H1 (cell line): ENCODE data around the gene POU2F2. TPM values are rescaled to one million over a fixed set of nuclear protein-coding genes. Genes with fewer than 3 reads are reported as not detected.

Experiments used
- CHD7 ChIP-seq: fragments of 300-600 bp; sonication (generic); IDR thresholded peaks from 2 replicates; pipeline ENCODE4 v1.7.1; 2012; ENCODE audit warnings: low read length, moderate library complexity, mild to moderate bottlenecking, inconsistent platforms; ENCODE audit not compliant: insufficient replicate concordance
- NANOG ChIP-seq: IDR thresholded peaks from 2 replicates; pipeline ENCODE4 v1.6.1; 2011; ENCODE audit warnings: low read length, low read depth, mild to moderate bottlenecking, inconsistent platforms; ENCODE audit not compliant: insufficient read depth, poor library complexity, severe bottlenecking
- SIRT6 ChIP-seq: IDR thresholded peaks from one replicate; pipeline ENCODE4 v1.7.1; 2012; ENCODE audit warnings: low read length, inconsistent platforms
- SP1 ChIP-seq: IDR thresholded peaks from 2 replicates; pipeline ENCODE4 v1.6.1; 2011; ENCODE audit warnings: low read depth, low read length
- SRF ChIP-seq: IDR thresholded peaks from 2 replicates; pipeline ENCODE4 v1.6.1; 2011; ENCODE audit warnings: mild to moderate bottlenecking, low read depth, low read length, moderate library complexity
- ZNF274 ChIP-seq: IDR thresholded peaks from 2 replicates; pipeline ENCODE4 v1.7.0; 2012; ENCODE audit warnings: low read length, borderline replicate concordance; ENCODE audit errors: extremely low read depth
- polyA plus RNA-seq, 7 experiments: library from polyadenylated mRNA; depleted of rRNA in 3 of 7; stranded (reverse) in 5 of 7; unstranded in 2 of 7; fragments of >200 nt in 5 of 7; fragments of 200-250 nt in 2 of 7; gene quantifications; 1 replicate in 5 of 7; 2 replicates in 1 of 7; 4 replicates in 1 of 7; pipeline versions ENCODE4 v1.2.1 to v1.2.3, GENCODE V29; 2011 to 2013; ENCODE audit warnings: missing spikeins in 2 of 7, mixed read lengths in 2 of 7
- total RNA-seq: library from RNA; stranded (reverse); fragmentation: NEBNext Ultra II Directional; extraction: Animal tissue kit (Norgen Biotek cat#: 25700); gene quantifications from 2 replicates; pipeline ENCODE4 v1.2.1, GENCODE V29; 2021
- TF ChIP-seq, protein P1 (sequence below): IDR thresholded peaks from 2 replicates; pipeline ENCODE4 v1.6.1; 2012; ENCODE audit warnings: inconsistent platforms

Gene POU2F2
- total and polyA plus RNA-seq, 2 of the 8 experiments (the other 6 are each of a cell fraction or from before 2014, with no cell fraction given): 5.0 to 6.1 TPM

GRCh38 chr19:42169486-42170413 lies 37.5 kb upstream of the POU2F2 start (continued):
- TF ChIP-seq SIRT6 (no peak), NANOG (no peak), CHD7 (no peak), ZNF274 (no peak), SRF (no peak), SP1 (no peak)
- TF ChIP-seq, protein P1, sequence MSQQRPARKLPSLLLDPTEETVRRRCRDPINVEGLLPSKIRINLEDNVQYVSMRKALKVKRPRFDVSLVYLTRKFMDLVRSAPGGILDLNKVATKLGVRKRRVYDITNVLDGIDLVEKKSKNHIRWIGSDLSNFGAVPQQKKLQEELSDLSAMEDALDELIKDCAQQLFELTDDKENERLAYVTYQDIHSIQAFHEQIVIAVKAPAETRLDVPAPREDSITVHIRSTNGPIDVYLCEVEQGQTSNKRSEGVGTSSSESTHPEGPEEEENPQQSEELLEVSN: no peak
- TF ChIP-seq, all 59 proteins: peak for 0
